Measurements from ENCODE around the gene ACOT13.
"Not testable (repeated sequence)": the region's sequence is repeated elsewhere in the genome, so short reads cannot be mapped to it uniquely, and the experiment has no call there.

- TF ChIP-seq CTCF (IDR thresholded peaks at IDR 0.05; ENCODE audit: low read depth, low read length); EZH2phosphoT487 (IDR thresholded peaks at IDR 0.05; ENCODE audit: low read depth): not testable (repeated sequence)
These were observed 1.5 kb downstream of the ACOT13 start for GRCh38 chr6:24668066-24668996.
